Measurements from ENCODE around the gene RMC1.
"Not testable (repeated sequence)": the region's sequence is repeated elsewhere in the genome, so short reads cannot be mapped to it uniquely, and the experiment has no call there.

The RMC1 gene

GRCh38 chr18:23498117-23498516 is 5.2 kb upstream of the RMC1 start:
- no peak for DNase-seq (ENCODE audit: low spot score)

GRCh38 chr18:23498877-23499276 is 4.4 kb upstream of the RMC1 start:
- peak; percentile 76 for DNase-seq (ENCODE audit: low spot score)

GRCh38 chr18:23499291-23499781 is 4.0 kb upstream of the RMC1 start:
- no peak for DNase-seq (ENCODE audit: low spot score)

GRCh38 chr18:23501626-23502025 is 1.7 kb upstream of the RMC1 start:
- no peak for DNase-seq (ENCODE audit: low spot score)

GRCh38 chr18:23502516-23503037 is 734 bp upstream of the RMC1 start:
- DNase-seq (ENCODE audit: low spot score), result no peak

GRCh38 chr18:23503963-23504344 is 643 bp downstream of the RMC1 start:
- DNase-seq (ENCODE audit: low spot score), result peak; percentile 26

GRCh38 chr18:23504720-23505119 is 1.4 kb downstream of the RMC1 start:
- DNase-seq (ENCODE audit: low spot score), result no peak

- no peak for DNase-seq (ENCODE audit: low spot score)
These were observed 3.1 kb downstream of the RMC1 start for GRCh38 chr18:23506393-23506792.

- DNase-seq (ENCODE audit: low spot score), result not testable (repeated sequence)
These were observed 7.6 kb downstream of the RMC1 start for GRCh38 chr18:23510923-23511322.

GRCh38 chr18:23512216-23512615 is 8.9 kb downstream of the RMC1 start:
- not testable (repeated sequence) for DNase-seq (ENCODE audit: low spot score)

- no peak for DNase-seq (ENCODE audit: low spot score)
These were observed 9.3 kb downstream of the RMC1 start for GRCh38 chr18:23512641-23513040.

GRCh38 chr18:23515911-23516546 is 12.7 kb downstream of the RMC1 start:
- peak; percentile 79 for DNase-seq (ENCODE audit: low spot score)

GRCh38 chr18:23519734-23520133 is 16.4 kb downstream of the RMC1 start:
- DNase-seq (ENCODE audit: low spot score), result no peak

GRCh38 chr18:23521271-23521670 is 18.0 kb downstream of the RMC1 start:
- DNase-seq (ENCODE audit: low spot score), result no peak

GRCh38 chr18:23521907-23522306 is 18.6 kb downstream of the RMC1 start:
- no peak for DNase-seq (ENCODE audit: low spot score)

- peak; percentile 60 for DNase-seq (ENCODE audit: low spot score)
These were observed 20.3 kb downstream of the RMC1 start for GRCh38 chr18:23523429-23524212.

- no peak for DNase-seq (ENCODE audit: low spot score)
These were observed 20.9 kb downstream of the RMC1 start for GRCh38 chr18:23524213-23524707.

GRCh38 chr18:23526501-23527063 is 23.3 kb downstream of the RMC1 start:
- no peak for DNase-seq (ENCODE audit: low spot score)

GRCh38 chr18:23528580-23529472 is 25.5 kb downstream of the RMC1 start:
- DNase-seq (ENCODE audit: low spot score), result peak; percentile 86

- DNase-seq (ENCODE audit: low spot score), result peak; percentile 60
These were observed 26.3 kb downstream of the RMC1 start for GRCh38 chr18:23529604-23530003.

- no peak for DNase-seq (ENCODE audit: low spot score)
These were observed 26.9 kb downstream of the RMC1 start for GRCh38 chr18:23530195-23530594.

GRCh38 chr18:23531912-23532311 is 28.6 kb downstream of the RMC1 start:
- DNase-seq (ENCODE audit: low spot score), result no peak
